ENCODE results near the gene AMFR. TPM values are rescaled to one million over a fixed set of nuclear protein-coding genes. Genes with fewer than 3 reads are reported as not detected.

The AMFR gene
- polyA plus RNA-seq, 1 donor (not counting 4 experiments of a cell fraction or from before 2014, with no cell fraction given), result 36.9 TPM

GRCh38 chr16:56340416-56340815 is 84.9 kb downstream of the AMFR start:
- Histone ChIP-seq H3K27me3 (ENCODE audit: control insufficient read depth, extremely low read depth, insufficient read depth, low read length) (no peaks in the 10 kb centered on the region), H3K79me2 (ENCODE audit: control insufficient read depth, insufficient read depth, low read length) (no peaks in the 10 kb centered on the region), H3K27ac (ENCODE audit: control insufficient read depth, insufficient read depth, low read length) (no peak overlapping the region), H3K9ac (ENCODE audit: control insufficient read depth, extremely low read depth, insufficient read depth, low read length) (no peak overlapping the region), H3K4me2 (ENCODE audit: control insufficient read depth, extremely low read depth, insufficient read depth, low read depth, low read length) (no peak overlapping the region), H3K4me3 (ENCODE audit: control insufficient read depth in 2 of 3, extremely low read depth in 1 of 3, insufficient read depth in 2 of 3, low read depth in 1 of 3, low read length in 3 of 3) (no peak overlapping the region), H3K9me1 (ENCODE audit: control insufficient read depth, extremely low read depth, insufficient read depth, low read length) (no peaks in the 10 kb centered on the region), H3K9me3 (ENCODE audit: control insufficient read depth, low read depth, low read length) (no peaks in the 10 kb centered on the region), H2AFZ (ENCODE audit: control insufficient read depth, low read length) (no peak overlapping the region), H3K36me3 (ENCODE audit: control insufficient read depth in 2 of 2, extremely low read depth in 1 of 2, insufficient read depth in 2 of 2, low read length in 2 of 2) (no peaks in the 10 kb centered on the region), H4K20me1 (ENCODE audit: control insufficient read depth, extremely low read depth, insufficient read depth, low read length) (no peaks in the 10 kb centered on the region), H3K4me1 (ENCODE audit: control insufficient read depth, extremely low read depth, insufficient read depth, low read length) (peaks cover 34% of the 10 kb centered on the region)
- DNase-seq (ENCODE audit: low read depth, low spot score), result no peak
- TF ChIP-seq, protein P1, sequence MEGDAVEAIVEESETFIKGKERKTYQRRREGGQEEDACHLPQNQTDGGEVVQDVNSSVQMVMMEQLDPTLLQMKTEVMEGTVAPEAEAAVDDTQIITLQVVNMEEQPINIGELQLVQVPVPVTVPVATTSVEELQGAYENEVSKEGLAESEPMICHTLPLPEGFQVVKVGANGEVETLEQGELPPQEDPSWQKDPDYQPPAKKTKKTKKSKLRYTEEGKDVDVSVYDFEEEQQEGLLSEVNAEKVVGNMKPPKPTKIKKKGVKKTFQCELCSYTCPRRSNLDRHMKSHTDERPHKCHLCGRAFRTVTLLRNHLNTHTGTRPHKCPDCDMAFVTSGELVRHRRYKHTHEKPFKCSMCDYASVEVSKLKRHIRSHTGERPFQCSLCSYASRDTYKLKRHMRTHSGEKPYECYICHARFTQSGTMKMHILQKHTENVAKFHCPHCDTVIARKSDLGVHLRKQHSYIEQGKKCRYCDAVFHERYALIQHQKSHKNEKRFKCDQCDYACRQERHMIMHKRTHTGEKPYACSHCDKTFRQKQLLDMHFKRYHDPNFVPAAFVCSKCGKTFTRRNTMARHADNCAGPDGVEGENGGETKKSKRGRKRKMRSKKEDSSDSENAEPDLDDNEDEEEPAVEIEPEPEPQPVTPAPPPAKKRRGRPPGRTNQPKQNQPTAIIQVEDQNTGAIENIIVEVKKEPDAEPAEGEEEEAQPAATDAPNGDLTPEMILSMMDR (optimal IDR thresholded peaks at IDR 0.05 in 1 of 3, IDR thresholded peaks at IDR 0.05 in 1 of 3, conservative IDR thresholded peaks at IDR 0.05 in 1 of 3; ENCODE audit: extremely low read depth in 1 of 3, insufficient read depth in 2 of 3, low read length in 3 of 3), result no peak
- TF ChIP-seq EZH2 (IDR thresholded peaks at IDR 0.05; ENCODE audit: low read length), result no peak
- dilution Hi-C loops (cut with MboI; ENCODE audit: extremely low pct_ligation_motif_present, low sequenced_read_pairs), result no loop called here
- no peak for FAIRE-seq

- TF ChIP-seq, protein P1 (optimal IDR thresholded peaks at IDR 0.05 in 1 of 3, IDR thresholded peaks at IDR 0.05 in 1 of 3, conservative IDR thresholded peaks at IDR 0.05 in 1 of 3; ENCODE audit: extremely low read depth in 1 of 3, insufficient read depth in 2 of 3, low read length in 3 of 3), result no peak
- TF ChIP-seq EZH2 (IDR thresholded peaks at IDR 0.05; ENCODE audit: low read length), result no peak
- Histone ChIP-seq H3K36me3 (ENCODE audit: control insufficient read depth in 2 of 2, extremely low read depth in 1 of 2, insufficient read depth in 2 of 2, low read length in 2 of 2) (no peaks in the 10 kb centered on the region), H3K27ac (ENCODE audit: control insufficient read depth, insufficient read depth, low read length) (no peak overlapping the region), H4K20me1 (ENCODE audit: control insufficient read depth, extremely low read depth, insufficient read depth, low read length) (no peaks in the 10 kb centered on the region), H3K4me2 (ENCODE audit: control insufficient read depth, extremely low read depth, insufficient read depth, low read depth, low read length) (no peak overlapping the region), H3K9ac (ENCODE audit: control insufficient read depth, extremely low read depth, insufficient read depth, low read length) (no peak overlapping the region), H3K9me3 (ENCODE audit: control insufficient read depth, low read depth, low read length) (no peaks in the 10 kb centered on the region), H3K9me1 (ENCODE audit: control insufficient read depth, extremely low read depth, insufficient read depth, low read length) (no peaks in the 10 kb centered on the region), H2AFZ (ENCODE audit: control insufficient read depth, low read length) (no peak overlapping the region), H3K4me1 (ENCODE audit: control insufficient read depth, extremely low read depth, insufficient read depth, low read length) (peaks cover 37% of the 10 kb centered on the region), H3K4me3 (ENCODE audit: control insufficient read depth in 2 of 3, extremely low read depth in 1 of 3, insufficient read depth in 2 of 3, low read depth in 1 of 3, low read length in 3 of 3) (no peak overlapping the region), H3K79me2 (ENCODE audit: control insufficient read depth, insufficient read depth, low read length) (no peaks in the 10 kb centered on the region), H3K27me3 (ENCODE audit: control insufficient read depth, extremely low read depth, insufficient read depth, low read length) (no peaks in the 10 kb centered on the region)
- no peak for FAIRE-seq
- DNase-seq (ENCODE audit: low read depth, low spot score), result no peak
- dilution Hi-C loops (cut with MboI; ENCODE audit: extremely low pct_ligation_motif_present, low sequenced_read_pairs), result no loop called here
These were observed 85.7 kb downstream of the AMFR start for GRCh38 chr16:56339431-56340195.

Data from keratinocyte (primary cell).